ENCODE results near the gene BMS1.

GRCh38 chr10:42768581-42769152 is 13.9 kb upstream of the BMS1 start:
- TF ChIP-seq EZH2 (IDR thresholded peaks at IDR 0.05) (no peak), POLR2A (IDR thresholded peaks at IDR 0.05; ENCODE audit: borderline replicate concordance, extremely low read depth, insufficient read depth, insufficient read length) (no peak), CTCF (IDR thresholded peaks at IDR 0.05 in 2 of 3, conservative IDR thresholded peaks at IDR 0.05 in 1 of 3; ENCODE audit: borderline replicate concordance in 1 of 3, insufficient read depth in 1 of 3, low read depth in 2 of 3, low read length in 2 of 3) (no peak), EZH2phosphoT487 (IDR thresholded peaks at IDR 0.05; ENCODE audit: borderline replicate concordance) (no peak), REST (IDR thresholded peaks at IDR 0.05; ENCODE audit: low read depth) (no peak), RAD21 (IDR thresholded peaks at IDR 0.05; ENCODE audit: low read depth) (no peak), YY1 (IDR thresholded peaks at IDR 0.05; ENCODE audit: extremely low read depth, insufficient replicate concordance, low read depth, low read length) (no peak), ATF3 (IDR thresholded peaks at IDR 0.05) (no peak), MAX (IDR thresholded peaks at IDR 0.05) (no peak), SIN3A (IDR thresholded peaks at IDR 0.05; ENCODE audit: low read depth) (no peak), EGR1 (IDR thresholded peaks at IDR 0.05; ENCODE audit: low read depth) (no peak), SP1 (IDR thresholded peaks at IDR 0.05; ENCODE audit: low read depth) (no peak), ZNF274 (IDR thresholded peaks at IDR 0.05; ENCODE audit: low read depth, low read length) (no peak), SRF (IDR thresholded peaks at IDR 0.05; ENCODE audit: low read depth) (no peak)
